BLaER1 (cell line): ENCODE measurements around the gene LMAN2L.

Experiments used
- H3K27ac ChIP-seq: shearing (Covaris generic); formaldehyde crosslinking; 2 replicates; pipeline ENCODE4 v1.8.1; 2022
- H3K27me3 ChIP-seq: shearing (Covaris generic); formaldehyde crosslinking; 2 replicates; pipeline ENCODE4 v1.8.1; 2022
- H3K36me3 ChIP-seq: shearing (Covaris generic); formaldehyde crosslinking; 2 replicates; pipeline ENCODE4 v1.8.1; 2022
- H3K4me1 ChIP-seq: shearing (Covaris generic); formaldehyde crosslinking; 2 replicates; pipeline ENCODE4 v1.8.1; 2022
- H3K4me2 ChIP-seq: shearing (Covaris generic); formaldehyde crosslinking; 2 replicates; pipeline ENCODE4 v1.8.1; 2022
- H3K4me3 ChIP-seq: shearing (Covaris generic); formaldehyde crosslinking; 2 replicates; pipeline ENCODE4 v1.8.1; 2022
- H3K9ac ChIP-seq: shearing (Covaris generic); formaldehyde crosslinking; 2 replicates; pipeline ENCODE4 v1.8.1; 2022
- H3K9me3 ChIP-seq: shearing (Covaris generic); formaldehyde crosslinking; 2 replicates; pipeline ENCODE4 v1.8.1; 2022
- H4K20me1 ChIP-seq: shearing (Covaris generic); formaldehyde crosslinking; 2 replicates; pipeline ENCODE4 v1.8.1; 2022
- Cebpa-rat ChIP-seq: shearing (Covaris generic); IDR thresholded peaks from 2 replicates; pipeline ENCODE4 v1.8.1; 2022

The LMAN2L gene, protein sequence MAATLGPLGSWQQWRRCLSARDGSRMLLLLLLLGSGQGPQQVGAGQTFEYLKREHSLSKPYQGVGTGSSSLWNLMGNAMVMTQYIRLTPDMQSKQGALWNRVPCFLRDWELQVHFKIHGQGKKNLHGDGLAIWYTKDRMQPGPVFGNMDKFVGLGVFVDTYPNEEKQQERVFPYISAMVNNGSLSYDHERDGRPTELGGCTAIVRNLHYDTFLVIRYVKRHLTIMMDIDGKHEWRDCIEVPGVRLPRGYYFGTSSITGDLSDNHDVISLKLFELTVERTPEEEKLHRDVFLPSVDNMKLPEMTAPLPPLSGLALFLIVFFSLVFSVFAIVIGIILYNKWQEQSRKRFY

DNA sequence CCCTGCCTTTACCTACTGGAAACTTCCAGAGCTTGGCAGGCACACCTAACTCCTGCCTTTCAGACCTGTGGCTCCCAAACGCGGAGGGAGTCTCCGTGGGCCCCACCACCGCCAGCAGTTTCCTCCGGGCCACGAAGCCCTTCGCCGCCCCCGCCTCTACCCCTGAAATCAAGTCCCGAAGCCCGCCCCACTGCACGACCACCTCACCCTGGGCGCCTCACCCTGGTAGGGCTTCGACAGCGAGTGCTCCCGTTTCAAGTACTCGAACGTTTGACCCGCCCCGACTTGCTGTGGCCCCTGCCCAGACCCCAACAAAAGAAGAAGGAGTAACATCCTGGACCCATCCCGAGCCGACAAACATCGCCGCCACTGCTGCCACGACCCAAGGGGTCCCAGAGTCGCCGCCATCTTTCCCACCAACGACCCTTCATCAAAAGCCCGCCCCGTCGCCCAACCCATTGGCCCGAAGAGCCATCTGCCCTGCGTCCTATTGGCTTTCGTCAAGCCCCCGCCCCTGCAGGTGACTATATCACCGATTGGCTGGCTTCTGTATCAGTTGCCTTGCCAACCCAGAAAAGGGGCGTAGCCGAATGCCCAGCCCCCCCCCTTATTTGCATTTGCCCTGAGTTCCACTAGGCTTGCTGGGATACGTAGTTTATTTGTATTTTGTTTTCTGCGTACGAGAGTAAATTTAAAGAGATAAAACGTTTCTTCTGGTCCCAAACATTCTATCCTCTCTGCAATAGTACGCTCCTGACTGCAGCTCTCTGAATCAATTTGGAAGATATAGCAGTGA lies at the start of gene LMAN2L:
Gene LMAN2L, minus strand, starts transcription at position 432 of the 796 bp plus-strand sequence. Its CDS starts 24 bp downstream, at position 408.
- Histone ChIP-seq H3K27me3 (no peaks in the 10 kb centered on the region), H3K9me3 (no peaks in the 10 kb centered on the region), H3K36me3 (peaks cover 25% of the 10 kb centered on the region), H3K4me3 (peak within 1 kb of the TSS; percentile 88), H3K9ac (peak within 1 kb of the TSS; percentile 84), H4K20me1 (no peaks in the 10 kb centered on the region), H3K4me2 (peak within 1 kb of the TSS; percentile 93), H3K27ac (peak within 1 kb of the TSS; percentile 71), H3K4me1 (peaks cover 43% of the 10 kb centered on the region)
- no peak for TF ChIP-seq Cebpa-rat

DNA sequence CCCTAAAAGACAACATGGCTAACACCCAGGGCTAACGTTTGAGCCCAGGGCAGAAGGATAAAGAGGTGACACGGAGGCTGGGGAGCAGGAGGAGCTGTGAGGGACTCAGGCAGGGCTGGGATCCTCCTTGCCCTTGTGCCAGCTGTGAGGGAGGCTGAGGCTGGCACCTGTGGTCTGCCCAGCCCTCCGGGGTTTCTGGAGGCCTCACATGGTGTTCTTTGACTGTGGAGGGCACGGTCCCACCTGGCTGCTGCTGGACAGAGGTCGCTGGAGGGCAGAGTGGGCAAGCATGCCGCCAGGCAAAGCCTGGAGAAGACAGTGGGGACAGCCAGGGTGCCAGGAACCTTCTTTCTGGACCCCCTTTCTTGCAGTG lies 49.4 kb upstream of the LMAN2L start:
- no peak overlapping the region for H3K4me3 ChIP-seq
- H3K9me3 ChIP-seq: no peaks in the 10 kb centered on the region
- no peak for TF ChIP-seq Cebpa-rat
- peaks cover 37% of the 10 kb centered on the region for H4K20me1 ChIP-seq
- no peaks in the 10 kb centered on the region for H3K27me3 ChIP-seq
- H3K9ac ChIP-seq: no peak overlapping the region
- H3K36me3 ChIP-seq: no peaks in the 10 kb centered on the region
- peaks cover 33% of the 10 kb centered on the region for H3K4me1 ChIP-seq
- peak overlapping the region; percentile 57; the same call in 1 of the 2 replicates for H3K4me2 ChIP-seq
- H3K27ac ChIP-seq: 0 out of 2 replicates have a peak overlapping the region, but pooled peaks have one; percentile 28

DNA sequence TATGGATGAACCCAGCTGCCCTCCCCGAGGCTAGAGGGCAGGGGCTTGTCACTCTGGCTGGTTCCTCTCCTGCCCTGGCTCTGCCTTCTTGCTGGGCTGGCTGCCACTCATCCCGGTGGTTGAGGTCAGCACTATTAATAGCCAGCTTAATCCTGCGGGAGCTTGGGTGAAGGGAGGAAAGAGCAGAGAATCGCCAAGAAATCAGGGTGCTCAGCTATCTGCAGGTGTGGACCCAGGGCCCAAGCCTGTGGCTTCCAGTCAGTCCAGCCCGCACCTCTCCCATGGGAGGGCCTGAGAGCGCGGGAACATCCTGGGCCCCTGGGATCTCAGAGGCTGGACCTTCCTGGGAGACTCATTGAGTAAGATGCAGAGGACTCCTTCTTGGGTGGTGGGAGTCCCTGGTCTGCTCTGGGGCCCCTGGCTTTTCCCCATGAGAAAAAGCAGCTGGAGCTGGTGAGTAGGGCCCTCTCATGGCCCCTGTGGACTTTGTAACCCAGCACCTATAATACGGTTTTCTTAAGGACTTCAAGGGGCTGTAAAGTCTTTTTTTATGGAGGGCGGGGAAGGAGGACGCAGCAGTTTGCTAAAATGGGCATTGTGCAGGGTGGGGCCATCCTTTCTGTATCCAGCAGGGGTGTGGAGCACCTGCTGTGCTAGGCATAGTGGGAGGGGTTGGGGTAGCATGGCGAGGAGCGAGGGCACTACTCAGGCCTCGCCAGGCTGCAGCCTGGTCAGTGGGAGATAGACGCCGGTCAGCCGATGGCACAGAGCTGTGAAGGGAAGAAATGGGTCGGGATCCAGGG lies 48.8 kb upstream of the LMAN2L start:
- Histone ChIP-seq H3K4me2 (peak overlapping the region; percentile 57), H3K36me3 (no peaks in the 10 kb centered on the region), H3K4me1 (peaks cover 27% of the 10 kb centered on the region), H3K27me3 (no peaks in the 10 kb centered on the region), H4K20me1 (peaks cover 33% of the 10 kb centered on the region), H3K4me3 (no peak overlapping the region), H3K9me3 (no peaks in the 10 kb centered on the region), H3K9ac (no peak overlapping the region; the same call in 1 of the 2 replicates), H3K27ac (peak overlapping the region; percentile 28; the same call in 1 of the 2 replicates)
- no peak for TF ChIP-seq Cebpa-rat

DNA sequence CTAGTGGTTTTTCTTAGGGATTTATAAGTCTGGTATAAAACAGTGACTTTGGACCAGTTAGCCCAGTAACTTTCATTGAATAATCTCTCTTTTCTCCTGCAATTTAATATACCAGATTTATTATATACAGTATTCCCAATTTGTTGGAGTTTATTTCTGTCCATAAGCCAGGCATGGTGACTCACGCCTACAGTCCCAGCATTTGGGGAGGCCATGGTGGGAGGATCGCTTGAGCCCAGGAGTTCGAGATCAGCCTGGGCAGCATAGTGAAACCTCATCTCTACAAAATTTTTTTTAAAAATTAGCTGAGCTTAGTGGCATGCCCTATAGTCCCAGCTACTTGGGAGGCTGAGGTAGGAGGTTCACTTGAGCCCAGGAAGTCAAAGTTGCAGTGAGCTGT lies 47.5 kb upstream of the LMAN2L start:
- Histone ChIP-seq H3K27ac (no peak overlapping the region), H3K9me3 (no peaks in the 10 kb centered on the region), H3K9ac (no peak overlapping the region), H4K20me1 (peaks cover 32% of the 10 kb centered on the region; the same call in 1 of the 2 replicates), H3K4me1 (peaks cover 23% of the 10 kb centered on the region), H3K4me3 (no peak overlapping the region), H3K4me2 (peak overlapping the region; percentile 57; the same call in 1 of the 2 replicates), H3K36me3 (no peaks in the 10 kb centered on the region; the same call in 1 of the 2 replicates), H3K27me3 (no peaks in the 10 kb centered on the region)
- TF ChIP-seq Cebpa-rat: no peak

DNA sequence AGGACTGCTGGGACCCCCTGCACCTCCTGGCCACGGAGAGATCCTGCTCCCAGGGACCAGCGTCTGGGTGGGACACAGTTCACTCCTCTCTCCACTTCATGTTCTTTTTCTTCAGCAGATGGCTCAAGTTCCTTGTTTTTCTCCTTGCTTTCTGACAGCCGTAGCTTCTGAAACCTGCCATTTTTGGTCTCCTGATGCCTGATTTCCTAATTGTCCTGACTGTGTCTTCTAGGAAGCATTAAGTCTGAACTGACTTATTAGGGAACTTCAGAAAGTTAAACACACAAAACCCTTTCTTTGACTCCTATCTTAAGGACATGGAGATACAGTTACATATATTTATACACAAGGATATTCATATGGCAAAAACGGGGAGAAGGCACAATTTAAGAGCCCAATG lies 43.5 kb upstream of the LMAN2L start:
- Histone ChIP-seq H4K20me1 (peaks cover 22% of the 10 kb centered on the region; the same call in 1 of the 2 replicates), H3K36me3 (peaks cover 4% of the 10 kb centered on the region; the same call in 1 of the 2 replicates), H3K27ac (no peak overlapping the region), H3K27me3 (no peaks in the 10 kb centered on the region), H3K4me1 (peaks cover 12% of the 10 kb centered on the region), H3K4me2 (no peak overlapping the region), H3K4me3 (no peak overlapping the region), H3K9me3 (no peaks in the 10 kb centered on the region), H3K9ac (no peak overlapping the region)
- TF ChIP-seq Cebpa-rat: no peak

DNA sequence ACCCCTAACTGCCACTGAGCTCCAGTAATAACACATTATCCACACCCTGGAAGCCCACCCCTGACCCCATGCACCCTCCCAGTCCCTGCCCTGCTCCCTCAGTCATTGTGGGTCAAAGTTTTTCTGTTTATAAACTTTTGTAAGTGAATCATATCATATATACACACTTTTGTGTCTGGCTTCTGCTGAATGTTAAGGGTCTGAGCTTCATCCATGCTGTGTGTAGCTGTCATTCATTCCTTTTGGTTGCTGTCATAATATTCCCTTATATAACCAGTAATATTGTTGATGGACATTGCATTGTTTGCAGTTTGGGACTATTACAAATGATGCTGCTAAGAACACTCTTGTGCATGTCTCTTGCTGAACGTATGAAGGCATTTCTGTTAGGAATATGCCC lies 35.3 kb upstream of the LMAN2L start:
- Histone ChIP-seq H3K4me3 (no peak overlapping the region), H3K9me3 (no peaks in the 10 kb centered on the region), H3K27me3 (no peaks in the 10 kb centered on the region), H4K20me1 (peaks cover 47% of the 10 kb centered on the region), H3K27ac (no peak overlapping the region), H3K4me2 (peak overlapping the region; percentile 38), H3K36me3 (peaks cover 9% of the 10 kb centered on the region; the same call in 1 of the 2 replicates), H3K9ac (no peak overlapping the region), H3K4me1 (peaks cover 68% of the 10 kb centered on the region)
- TF ChIP-seq Cebpa-rat: no peak

DNA sequence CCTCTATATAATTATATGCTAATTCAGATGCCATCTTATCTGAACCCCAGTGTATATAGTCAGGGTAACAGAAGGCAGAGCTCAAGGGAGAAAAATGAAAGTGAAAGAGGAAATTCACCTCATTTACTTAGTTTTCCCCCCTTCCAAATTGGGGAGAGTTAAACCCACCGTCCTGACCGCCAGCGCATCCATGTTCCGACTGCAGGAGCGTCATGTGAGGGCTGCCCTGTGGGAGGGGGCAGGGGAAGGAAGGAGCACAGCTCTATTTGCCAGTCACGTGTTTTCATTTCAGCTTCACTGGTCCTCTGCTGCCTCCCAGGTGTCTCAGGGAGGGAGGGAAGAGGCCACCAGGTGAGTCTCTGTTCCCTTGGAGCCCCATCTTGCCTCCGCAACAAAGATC lies 34.1 kb upstream of the LMAN2L start:
- Histone ChIP-seq H3K4me2 (peak overlapping the region; percentile 84), H3K36me3 (peaks cover 10% of the 10 kb centered on the region; the same call in 1 of the 2 replicates), H3K4me1 (peaks cover 75% of the 10 kb centered on the region), H3K9me3 (no peaks in the 10 kb centered on the region), H4K20me1 (peaks cover 57% of the 10 kb centered on the region), H3K9ac (0 out of 2 replicates have a peak overlapping the region, but pooled peaks have one; percentile 10), H3K4me3 (peak overlapping the region; percentile 52), H3K27me3 (no peaks in the 10 kb centered on the region), H3K27ac (peak overlapping the region; percentile 37; the same call in 1 of the 2 replicates)
- no peak for TF ChIP-seq Cebpa-rat

DNA sequence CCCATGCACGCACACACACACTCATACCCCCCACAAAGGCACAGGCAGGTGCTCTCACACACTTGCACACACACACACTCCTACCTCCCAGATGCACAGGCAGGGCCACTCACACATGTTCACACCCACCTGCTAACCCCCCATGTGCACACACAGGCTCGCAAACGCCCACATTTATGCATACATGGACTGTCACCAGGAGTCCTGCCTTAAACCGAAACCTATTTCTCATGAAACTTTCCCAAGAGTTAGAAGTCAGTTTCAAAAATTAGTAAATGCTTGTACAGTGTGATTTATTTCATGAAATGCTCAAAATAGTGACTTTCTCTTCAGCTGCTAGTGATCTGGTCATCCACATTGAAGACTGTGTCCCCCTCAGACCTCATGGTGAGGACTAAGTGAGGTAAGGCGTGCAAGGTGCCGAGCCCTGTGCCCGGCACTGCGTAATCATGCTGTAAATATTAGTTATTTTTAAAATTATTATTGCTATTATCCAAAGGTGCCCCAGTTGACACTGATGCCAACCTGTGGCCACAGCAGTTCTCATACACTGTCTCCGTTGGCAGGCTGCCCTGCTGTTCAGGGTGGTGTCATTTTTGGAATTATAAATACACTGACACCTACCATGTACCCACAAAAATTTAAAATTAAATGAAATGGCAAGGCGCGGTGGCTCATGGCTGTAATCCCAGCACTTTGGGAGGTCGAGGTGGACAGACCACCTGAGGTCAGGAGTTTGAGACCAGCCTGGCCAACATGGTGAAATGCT lies 33.2 kb upstream of the LMAN2L start:
- Histone ChIP-seq H3K9ac (no peak overlapping the region), H3K4me1 (peaks cover 81% of the 10 kb centered on the region), H3K9me3 (no peaks in the 10 kb centered on the region), H4K20me1 (peaks cover 62% of the 10 kb centered on the region), H3K27ac (no peak overlapping the region), H3K36me3 (peaks cover 14% of the 10 kb centered on the region; the same call in 1 of the 2 replicates), H3K4me3 (no peak overlapping the region), H3K4me2 (peak overlapping the region; percentile 84), H3K27me3 (no peaks in the 10 kb centered on the region)
- no peak for TF ChIP-seq Cebpa-rat
